GM21515 (cell line): ENCODE measurements around the gene PTPRF.

Experiments used
- ATAC-seq: cut with Tn5 transposase; IDR thresholded peaks from one replicate; pipeline ENCODE4 v1.9.1; 2021; ENCODE audit not compliant: unreplicated experiment

Gene PTPRF

DNA sequence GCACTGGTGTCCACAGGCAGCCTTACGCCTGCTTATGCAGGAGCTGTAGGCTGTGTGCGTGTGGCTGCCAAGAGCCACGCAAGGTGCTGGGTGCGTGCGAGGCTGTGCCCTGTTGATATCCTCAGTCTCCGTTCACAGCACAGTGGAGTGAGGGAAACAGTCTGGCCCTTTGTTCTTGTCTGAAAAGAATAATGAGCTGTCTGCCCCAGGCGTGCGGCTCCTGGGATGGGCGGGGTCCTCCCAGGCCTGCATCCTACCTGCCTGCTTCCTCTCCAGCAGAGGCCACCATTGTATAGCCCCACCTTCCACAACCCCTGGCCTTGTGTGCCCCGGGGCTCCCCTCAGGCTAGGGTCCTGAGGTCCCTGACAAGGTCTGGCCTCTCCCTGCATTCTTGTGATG, 72.3 kb downstream of the PTPRF start:
- ATAC-seq = no peak

DNA sequence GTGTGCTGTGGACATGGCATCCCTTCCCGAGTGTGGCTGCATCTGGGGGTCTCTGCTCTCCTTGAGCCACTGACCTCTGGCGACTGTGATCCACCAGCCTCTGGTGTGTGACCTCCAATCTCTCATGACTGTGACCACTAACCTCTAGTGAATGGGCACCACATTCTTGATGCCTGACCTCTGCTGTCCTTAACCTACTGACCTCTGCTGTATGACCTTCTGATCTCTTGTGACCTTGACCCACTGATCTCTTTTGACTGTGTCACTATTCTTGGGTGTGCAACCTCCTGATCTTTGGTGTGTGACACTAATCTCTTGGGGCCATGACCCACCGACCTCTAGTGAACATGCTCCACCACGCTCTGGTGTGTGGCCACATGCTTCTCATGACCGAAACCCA, 73.5 kb downstream of the PTPRF start:
- ATAC-seq = no peak

DNA sequence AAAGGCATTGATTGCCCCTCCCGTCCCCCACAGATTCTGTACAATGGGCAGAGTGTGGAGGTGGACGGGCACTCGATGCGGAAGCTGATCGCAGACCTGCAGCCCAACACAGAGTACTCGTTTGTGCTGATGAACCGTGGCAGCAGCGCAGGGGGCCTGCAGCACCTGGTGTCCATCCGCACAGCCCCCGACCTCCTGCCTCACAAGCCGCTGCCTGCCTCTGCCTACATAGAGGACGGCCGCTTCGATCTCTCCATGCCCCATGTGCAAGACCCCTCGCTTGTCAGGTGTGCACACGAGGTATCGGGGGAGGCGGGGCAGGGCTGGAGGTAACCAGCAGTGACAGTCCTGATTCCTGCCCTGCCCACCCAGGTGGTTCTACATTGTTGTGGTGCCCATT, 74.5 kb downstream of the PTPRF start:
- no peak for ATAC-seq

DNA sequence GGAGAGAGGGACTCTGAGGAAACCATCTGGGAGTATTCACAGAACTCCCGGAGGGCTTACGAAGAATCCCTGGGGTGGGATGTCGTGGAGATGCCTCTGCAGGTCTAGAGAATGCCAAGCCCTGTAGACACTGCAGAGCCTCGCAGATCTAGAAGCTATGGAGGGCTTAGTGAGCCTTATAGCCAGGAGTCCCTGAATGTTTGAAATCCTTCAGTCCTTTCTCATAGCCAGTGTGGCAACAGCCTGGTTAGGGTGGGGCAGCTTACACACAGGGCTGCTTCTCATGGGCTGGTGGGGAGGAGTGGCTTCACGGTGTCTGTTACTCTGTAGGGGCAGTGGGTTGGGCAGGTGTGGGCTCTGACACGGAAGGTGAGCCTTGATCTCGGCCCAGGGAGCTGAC, 75.1 kb downstream of the PTPRF start:
- no peak for ATAC-seq

DNA sequence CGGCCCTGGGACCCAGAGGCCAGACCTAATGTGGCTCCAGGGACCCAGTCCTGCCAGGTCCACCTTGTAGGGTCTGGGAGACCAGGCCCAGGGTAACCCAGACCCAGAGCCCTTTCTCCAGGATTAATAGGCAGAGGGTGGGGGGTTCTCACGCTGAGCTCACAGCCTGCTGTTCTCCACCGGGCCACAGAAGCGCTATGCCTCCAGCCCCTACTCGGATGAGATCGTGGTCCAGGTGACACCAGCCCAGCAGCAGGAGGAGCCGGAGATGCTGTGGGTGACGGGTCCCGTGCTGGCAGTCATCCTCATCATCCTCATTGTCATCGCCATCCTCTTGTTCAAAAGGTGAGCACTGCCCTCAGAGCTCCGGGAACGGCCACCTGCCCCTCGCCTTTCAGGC, 75.9 kb downstream of the PTPRF start:
- ATAC-seq = no peak

DNA sequence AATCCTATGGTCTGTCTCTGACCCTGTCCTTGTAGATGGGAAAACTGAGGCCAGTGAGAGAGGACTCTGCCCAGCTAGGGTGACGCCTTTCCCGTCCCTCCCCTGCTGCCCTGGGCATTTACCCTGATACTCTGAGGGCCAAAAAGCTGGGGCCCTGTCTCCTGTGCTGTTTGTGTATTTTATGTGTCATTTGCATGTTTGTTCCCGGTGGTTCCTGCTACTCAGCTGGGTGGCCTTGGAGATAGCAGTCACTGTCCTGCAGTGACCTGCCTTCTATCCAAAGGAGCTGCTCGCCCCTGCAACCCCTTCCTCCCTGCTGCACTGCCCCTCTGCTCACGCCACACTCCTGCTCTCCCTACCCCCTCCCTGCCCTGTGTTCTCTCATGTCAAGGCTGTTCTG, 78.1 kb downstream of the PTPRF start:
- ATAC-seq = no peak

DNA sequence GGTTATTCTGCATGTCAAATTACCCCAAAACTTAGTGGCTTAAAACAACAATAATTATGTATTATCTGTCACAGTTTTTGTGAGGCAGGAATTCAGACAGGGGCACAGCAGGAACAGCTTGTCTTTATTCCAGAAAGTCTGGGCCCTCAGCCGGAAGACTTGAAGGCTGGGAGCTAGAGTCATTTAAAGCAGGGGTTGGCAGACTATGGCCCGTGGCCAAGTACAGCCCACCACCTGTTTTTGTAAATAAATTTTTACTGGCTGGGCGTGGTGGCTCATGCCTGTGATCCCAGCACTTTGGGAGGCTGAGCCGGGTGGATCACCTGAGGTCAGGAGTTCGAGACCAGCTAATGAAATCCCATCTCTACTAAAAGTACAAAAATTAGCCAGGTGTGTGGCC, 79.7 kb downstream of the PTPRF start:
- ATAC-seq = no peak

DNA sequence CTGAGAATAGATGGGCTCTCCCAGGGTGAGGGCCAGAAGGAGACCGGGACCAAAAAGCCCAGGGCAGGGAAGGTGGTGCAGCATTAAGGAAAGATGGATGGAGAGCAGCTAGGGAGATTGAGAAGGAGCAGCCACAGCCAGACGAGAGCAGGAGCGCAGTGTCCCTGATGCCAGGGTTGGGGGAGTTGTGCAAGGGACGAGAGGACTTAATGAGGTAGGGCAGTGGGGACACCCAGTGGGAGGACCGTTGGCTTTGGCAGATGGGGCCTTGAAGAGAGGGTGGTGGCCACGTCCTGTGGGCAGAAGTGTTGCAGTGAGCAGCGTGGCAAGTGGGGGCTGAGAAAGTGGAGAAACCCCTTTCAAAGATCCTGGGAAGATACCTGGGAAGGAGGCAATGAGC, 81.3 kb downstream of the PTPRF start:
- no peak for ATAC-seq

DNA sequence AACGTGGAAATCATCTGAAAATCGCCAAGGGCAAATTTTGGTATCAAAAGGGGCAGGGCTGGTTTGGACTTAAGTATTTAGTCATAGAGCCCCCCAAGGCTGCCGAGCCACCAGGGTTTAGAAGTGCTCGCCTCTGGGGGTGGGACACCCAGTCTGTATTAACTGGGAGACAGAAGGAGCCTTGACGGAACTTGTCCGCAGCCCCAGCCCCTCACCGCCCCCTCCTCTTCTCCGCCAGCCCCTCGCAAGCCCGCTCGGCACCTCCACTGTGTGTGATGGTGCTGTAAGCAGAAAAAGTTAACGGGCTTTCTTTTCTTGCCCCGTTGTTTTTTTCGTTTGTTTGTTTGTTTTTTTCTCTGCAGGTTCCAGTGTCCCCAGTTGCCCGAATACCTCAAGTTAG, 81.7 kb downstream of the PTPRF start:
- ATAC-seq = no peak

DNA sequence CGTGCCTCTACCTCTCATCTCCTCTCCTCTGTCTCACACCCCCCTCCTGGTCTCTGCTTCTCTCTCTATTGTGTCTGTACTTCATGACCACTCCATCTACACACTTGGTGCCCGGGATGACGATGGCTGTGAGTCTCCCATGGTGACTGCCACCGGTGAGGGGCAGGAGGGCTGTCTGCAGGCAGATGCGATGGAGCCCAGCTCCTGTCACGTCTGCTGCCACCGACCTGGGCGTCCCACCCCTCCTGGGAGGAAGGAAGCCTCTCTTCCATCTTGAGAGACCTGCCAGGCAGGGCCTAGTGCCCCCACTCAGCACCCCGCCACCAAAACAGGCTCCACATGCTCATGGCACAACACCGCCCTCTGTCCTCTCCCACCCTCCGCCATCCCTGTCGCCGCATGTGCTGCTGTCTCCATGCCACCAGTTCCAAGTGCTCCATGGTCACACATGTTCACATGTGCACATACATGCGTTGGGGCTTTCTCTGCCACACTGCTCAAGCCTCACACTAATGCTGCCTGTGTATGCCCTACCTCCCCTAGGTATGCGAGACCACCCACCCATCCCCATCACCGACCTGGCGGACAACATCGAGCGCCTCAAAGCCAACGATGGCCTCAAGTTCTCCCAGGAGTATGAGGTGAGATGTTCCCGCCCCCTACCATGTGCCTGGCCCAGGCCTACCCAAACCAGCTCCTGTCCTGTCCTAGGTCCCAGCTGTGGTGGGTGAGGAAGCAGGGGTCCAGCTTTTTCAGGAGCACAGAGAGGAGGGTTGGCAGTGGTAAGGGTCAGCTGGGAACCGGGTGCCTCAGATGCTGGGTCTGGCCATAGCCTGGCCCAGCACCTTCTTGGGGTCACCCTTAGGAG, 82.6 kb downstream of the PTPRF start:
- ATAC-seq = no peak

DNA sequence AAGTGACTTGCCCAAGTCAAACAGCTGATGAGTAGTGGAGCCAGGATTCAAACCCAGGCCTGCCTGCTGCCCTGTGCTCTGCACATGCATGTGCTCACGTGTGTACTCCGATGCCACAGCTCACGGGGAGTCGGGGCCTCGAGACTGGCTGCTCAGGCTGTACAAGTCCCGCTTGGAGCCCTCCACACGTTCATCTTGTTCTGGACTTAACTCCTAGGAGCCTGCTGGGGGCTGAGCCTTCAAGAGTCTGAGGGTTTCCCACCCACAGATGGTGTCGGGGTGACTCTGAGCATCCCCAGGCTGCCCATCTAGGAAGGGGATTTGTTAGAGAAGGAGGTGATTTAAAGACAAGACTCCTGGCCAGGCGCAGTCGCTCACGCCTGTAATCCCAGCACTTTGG, 83.5 kb downstream of the PTPRF start:
- ATAC-seq = no peak

DNA sequence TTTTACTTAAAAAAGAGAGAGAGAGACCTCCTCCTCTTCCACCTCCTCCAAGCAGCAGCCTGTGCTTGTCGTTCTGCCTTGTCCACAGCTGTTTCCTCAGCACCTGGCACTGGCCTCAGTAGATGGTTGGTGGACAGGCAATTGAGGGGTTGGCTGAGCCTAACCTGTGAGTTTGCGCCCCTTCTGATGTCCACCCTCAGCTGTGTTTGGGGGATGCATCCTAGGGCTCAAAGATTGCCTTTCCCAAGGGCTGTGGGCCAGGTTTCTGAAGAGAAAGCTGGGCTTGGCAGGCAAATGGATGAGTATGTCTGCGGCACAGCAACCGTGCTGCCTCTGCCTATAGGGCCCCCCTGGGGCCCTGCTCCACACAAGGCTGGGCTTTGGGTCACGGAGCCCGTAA, 84.2 kb downstream of the PTPRF start:
- no peak for ATAC-seq

DNA sequence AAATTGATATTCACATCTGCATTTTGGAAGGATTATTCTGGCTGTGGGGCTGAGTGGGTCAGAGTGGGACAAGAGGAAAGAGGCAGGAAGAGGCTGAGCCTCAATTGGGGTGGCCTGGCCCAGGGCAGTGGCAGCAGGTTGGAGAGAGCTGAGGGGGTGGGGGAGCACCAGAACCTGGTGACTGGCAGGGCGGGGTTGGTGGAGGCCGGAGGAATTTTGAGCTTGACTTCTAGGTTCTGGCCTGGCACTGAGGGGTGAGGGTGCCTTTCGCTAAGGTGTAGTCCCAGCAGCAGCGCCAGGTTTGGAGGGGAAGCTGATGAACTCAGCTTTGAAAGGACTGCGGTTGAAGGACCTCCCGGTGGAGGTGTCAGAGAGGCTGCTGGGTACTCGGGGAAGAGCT, 85.7 kb downstream of the PTPRF start:
- no peak for ATAC-seq

DNA sequence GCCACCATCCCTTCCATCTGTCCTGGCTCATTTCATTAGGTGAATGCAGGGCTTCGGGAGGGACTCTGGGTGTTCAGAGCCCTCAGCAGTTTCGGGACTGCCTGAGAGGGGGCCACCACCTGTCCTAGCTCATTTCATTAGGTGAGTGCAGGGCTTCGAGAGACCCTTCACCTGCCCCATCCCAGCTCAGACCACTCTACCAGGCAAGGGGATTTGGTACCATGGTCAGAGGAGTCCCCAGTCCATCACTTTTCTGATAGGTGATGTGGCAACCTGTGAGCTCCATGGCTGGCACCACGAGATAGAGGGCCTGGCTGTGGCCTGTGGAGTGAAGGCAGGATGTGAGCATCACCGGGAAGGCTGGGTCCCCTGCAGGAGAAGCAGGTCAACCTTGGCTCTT, 86.3 kb downstream of the PTPRF start:
- no peak for ATAC-seq

DNA sequence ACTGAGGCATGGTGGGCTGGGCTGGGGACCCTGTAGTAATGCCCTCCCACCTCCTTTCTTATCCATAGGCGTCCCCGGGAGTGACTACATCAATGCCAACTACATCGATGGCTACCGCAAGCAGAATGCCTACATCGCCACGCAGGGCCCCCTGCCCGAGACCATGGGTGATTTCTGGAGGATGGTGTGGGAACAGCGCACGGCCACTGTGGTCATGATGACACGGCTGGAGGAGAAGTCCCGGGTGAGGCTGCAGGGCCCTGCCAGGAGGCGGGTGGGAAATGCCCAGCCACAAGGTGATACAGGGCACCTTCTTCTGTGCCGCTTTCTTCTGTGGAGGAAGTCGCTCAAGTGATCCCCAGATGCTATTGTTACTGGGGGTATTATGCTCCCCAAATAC, 87.0 kb downstream of the PTPRF start:
- ATAC-seq = no peak

DNA sequence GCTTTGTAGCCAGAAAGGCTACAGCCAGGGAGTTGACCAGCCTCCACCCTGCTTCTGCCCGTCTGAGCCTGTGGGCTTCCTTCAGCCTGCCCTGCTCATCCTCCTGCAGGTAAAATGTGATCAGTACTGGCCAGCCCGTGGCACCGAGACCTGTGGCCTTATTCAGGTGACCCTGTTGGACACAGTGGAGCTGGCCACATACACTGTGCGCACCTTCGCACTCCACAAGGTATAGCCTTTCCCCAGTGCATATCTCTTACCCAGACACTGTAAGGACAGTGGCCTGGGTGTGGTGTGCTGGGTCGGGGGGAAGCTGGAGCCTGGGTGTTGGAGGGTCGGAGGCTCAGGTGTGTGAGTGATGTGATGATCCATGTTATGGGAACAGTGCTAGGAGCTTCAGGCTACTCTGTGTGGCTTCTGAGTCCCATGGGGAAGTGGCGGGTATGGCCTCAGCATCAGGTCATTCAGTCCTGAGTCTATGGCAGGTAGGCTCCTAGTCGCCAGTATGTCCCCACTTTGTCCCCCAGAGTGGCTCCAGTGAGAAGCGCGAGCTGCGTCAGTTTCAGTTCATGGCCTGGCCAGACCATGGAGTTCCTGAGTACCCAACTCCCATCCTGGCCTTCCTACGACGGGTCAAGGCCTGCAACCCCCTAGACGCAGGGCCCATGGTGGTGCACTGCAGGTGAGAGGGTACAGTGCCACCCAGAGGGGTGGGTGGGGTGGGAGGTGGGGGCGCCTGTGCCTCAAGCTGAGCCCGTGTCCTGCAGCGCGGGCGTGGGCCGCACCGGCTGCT, 88.0 kb downstream of the PTPRF start:
- ATAC-seq = no peak

DNA sequence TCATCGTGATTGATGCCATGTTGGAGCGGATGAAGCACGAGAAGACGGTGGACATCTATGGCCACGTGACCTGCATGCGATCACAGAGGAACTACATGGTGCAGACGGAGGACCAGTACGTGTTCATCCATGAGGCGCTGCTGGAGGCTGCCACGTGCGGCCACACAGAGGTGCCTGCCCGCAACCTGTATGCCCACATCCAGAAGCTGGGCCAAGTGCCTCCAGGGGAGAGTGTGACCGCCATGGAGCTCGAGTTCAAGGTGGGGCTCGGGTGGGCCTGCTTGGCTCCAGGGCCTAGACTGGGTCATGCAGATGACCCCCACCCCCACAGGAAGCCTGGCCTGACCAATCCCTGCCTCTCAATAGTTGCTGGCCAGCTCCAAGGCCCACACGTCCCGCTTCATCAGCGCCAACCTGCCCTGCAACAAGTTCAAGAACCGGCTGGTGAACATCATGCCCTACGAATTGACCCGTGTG, 88.7 kb downstream of the PTPRF start:
- no peak for ATAC-seq

DNA sequence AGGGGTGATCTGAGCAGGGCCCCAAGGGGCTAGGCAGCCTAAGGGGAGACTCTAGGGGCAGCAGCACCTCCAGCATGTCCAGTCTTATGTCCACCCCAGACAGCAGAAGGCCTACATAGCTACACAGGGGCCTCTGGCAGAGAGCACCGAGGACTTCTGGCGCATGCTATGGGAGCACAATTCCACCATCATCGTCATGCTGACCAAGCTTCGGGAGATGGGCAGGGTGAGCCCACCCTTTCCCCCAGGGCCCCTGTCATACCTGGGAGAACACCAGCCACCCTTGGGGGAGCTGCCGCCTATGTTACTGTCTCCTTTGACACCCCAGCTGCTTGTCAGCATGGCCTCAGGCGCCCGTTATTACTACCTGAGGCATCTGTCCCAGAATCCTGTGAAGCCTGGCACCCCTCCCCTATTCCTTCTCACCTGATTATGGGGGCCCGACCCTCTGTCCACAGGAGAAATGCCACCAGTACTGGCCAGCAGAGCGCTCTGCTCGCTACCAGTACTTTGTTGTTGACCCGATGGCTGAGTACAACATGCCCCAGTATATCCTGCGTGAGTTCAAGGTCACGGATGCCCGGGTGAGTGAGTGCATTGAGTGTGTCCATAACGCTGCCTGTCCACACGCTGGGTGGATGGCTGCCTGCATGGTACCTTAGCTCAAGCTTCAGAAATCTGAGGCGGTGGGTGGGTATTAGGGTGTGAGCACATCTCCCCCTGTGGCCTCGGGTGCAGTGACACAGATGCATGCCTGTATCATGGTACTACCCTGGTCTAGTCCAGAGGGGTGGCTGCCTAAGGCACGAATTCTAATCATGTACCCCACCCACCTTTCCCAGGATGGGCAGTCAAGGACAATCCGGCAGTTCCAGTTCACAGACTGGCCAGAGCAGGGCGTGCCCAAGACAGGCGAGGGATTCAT, 89.6 kb downstream of the PTPRF start:
- ATAC-seq = no peak

DNA sequence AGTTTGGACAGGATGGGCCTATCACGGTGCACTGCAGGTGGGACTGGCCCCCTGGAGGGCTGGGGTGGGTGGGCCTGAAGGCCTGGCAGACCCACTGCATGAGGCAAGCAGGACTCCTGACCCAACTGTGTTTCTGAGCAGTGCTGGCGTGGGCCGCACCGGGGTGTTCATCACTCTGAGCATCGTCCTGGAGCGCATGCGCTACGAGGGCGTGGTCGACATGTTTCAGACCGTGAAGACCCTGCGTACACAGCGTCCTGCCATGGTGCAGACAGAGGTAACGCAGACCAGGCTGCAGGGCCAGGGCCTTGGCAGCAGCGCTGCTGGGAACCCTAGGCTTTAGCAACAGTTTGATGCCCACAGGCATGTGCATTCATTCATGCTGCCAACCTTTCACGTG, 90.3 kb downstream of the PTPRF start:
- no peak for ATAC-seq

DNA sequence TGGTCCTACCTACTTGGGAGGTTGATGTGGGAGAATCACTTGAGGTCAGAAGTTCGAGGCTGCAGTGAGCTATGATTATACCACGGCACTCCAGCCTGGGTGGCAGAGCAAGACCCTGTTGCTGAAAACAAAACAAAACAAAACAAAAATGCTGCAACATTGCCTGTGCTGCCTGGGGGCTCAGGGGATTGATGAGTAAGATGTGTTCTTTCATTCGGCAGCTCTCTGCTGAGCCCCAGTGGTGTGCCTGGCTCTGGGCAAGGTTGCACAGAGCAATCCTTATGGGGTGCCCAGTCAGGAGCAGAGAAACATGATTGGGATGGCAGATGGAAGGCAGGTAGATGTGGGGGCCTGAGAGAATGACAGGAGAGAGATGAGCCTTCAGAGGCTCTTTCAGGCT, 90.7 kb downstream of the PTPRF start:
- no peak for ATAC-seq

DNA sequence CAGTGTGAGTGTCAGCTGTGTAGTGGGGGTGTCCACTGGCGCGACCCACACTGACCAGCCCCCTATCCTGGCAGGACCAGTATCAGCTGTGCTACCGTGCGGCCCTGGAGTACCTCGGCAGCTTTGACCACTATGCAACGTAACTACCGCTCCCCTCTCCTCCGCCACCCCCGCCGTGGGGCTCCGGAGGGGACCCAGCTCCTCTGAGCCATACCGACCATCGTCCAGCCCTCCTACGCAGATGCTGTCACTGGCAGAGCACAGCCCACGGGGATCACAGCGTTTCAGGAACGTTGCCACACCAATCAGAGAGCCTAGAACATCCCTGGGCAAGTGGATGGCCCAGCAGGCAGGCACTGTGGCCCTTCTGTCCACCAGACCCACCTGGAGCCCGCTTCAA, 91.2 kb downstream of the PTPRF start:
- ATAC-seq = no peak
